Spinal cord (tissue), 10 donors: Measurements from ENCODE around the gene ASXL1. TPM values are rescaled to one million over a fixed set of nuclear protein-coding genes. Genes with fewer than 3 reads are reported as not detected.
A peak's percentile ranks its signal among the peaks of the same experiment; 100 is the strongest.

ENCODE experiments used
- DNase-seq, 6 donors: peaks; one replicate each; pipeline versions ENCODE4 v3.0.0 to v3.0.0-alpha.2; 2013 to 2015; ENCODE audit warnings: low spot score in 6 of 6, low read depth in 4 of 6
- H3K27ac ChIP-seq: one replicate; pipeline ENCODE4 v1.5.1; 2013; ENCODE audit warnings: low read depth, low read length, control low read depth
- H3K27me3 ChIP-seq: one replicate; pipeline ENCODE4 v1.6.1; 2013; ENCODE audit warnings: low read length; ENCODE audit not compliant: control insufficient read depth, insufficient read depth
- H3K36me3 ChIP-seq: one replicate; pipeline ENCODE4 v1.6.1; 2013; ENCODE audit warnings: low read length; ENCODE audit not compliant: control insufficient read depth, insufficient read depth
- H3K4me1 ChIP-seq: one replicate; pipeline ENCODE4 v1.6.1; 2013; ENCODE audit warnings: low read length; ENCODE audit not compliant: control insufficient read depth, insufficient read depth
- H3K4me3 ChIP-seq: one replicate; pipeline ENCODE4 v1.5.1; 2013; ENCODE audit warnings: low read depth, low read length, control low read depth
- H3K9me3 ChIP-seq: one replicate; pipeline ENCODE4 v1.6.1; 2013; ENCODE audit warnings: low read length; ENCODE audit not compliant: control insufficient read depth, insufficient read depth
- WGBS: methylation state at CpG from one replicate; pipeline ENCODE4 v1.1.5; 2013; ENCODE audit warnings: missing lambda C conversion rate; ENCODE audit not compliant: insufficient coverage; 5-methylcytosine and 5-hydroxymethylcytosine counted together
- polyA plus RNA-seq, 2 donors: library from polyadenylated mRNA; unstranded; fragments of 120-200 nt; gene quantifications; one replicate each; pipeline ENCODE4 v1.2.1, GENCODE V29; 2013; ENCODE audit not compliant: insufficient read length in 2 of 2
- total RNA-seq, 2 donors: library from RNA; depleted of rRNA in 1 of 2; stranded (reverse); fragments of 120-200 nt in 1 of 2; fragments of >200 nt in 1 of 2; gene quantifications; one replicate each; pipeline versions ENCODE4 v1.2.3 to v1.2.4, GENCODE V29; 2013 to 2014
- donor health status: healthy.

The ASXL1 gene
- total and polyA plus RNA-seq, 4 donors, result 48.7 to 58.3 (median 53.4) TPM

- 75% methylated on average over 12 of the region's 12 CpGs for WGBS
- no peak for DNase-seq
- no peaks in the 10 kb centered on the region for H3K9me3 ChIP-seq
- peak overlapping the region; percentile 40 for H3K27ac ChIP-seq
- peaks cover 99% of the 10 kb centered on the region for H3K4me1 ChIP-seq
- H3K36me3 ChIP-seq, result peaks cover 85% of the 10 kb centered on the region
- no peaks in the 10 kb centered on the region for H3K27me3 ChIP-seq
- no peak overlapping the region for H3K4me3 ChIP-seq
Measured at GRCh38 chr20:32467506-32468312, 109.6 kb downstream of the ASXL1 start.

- no peak for DNase-seq
- Histone ChIP-seq H3K4me3 (no peak overlapping the region), H3K9me3 (no peaks in the 10 kb centered on the region), H3K36me3 (peaks cover 86% of the 10 kb centered on the region), H3K4me1 (peaks cover 99% of the 10 kb centered on the region), H3K27ac (no peak overlapping the region), H3K27me3 (no peaks in the 10 kb centered on the region)
- WGBS, result 88% methylated on average over 6 of the region's 6 CpGs
Measured at GRCh38 chr20:32468313-32468640, 110.1 kb downstream of the ASXL1 start.

GRCh38 chr20:32468860-32469259, 110.7 kb downstream of the ASXL1 start:
- 80% methylated on average over 5 of the region's 7 CpGs for WGBS
- Histone ChIP-seq H3K27me3 (no peaks in the 10 kb centered on the region), H3K4me1 (peaks cover 99% of the 10 kb centered on the region), H3K9me3 (no peaks in the 10 kb centered on the region), H3K36me3 (peaks cover 87% of the 10 kb centered on the region), H3K4me3 (no peak overlapping the region), H3K27ac (peak overlapping the region; percentile 16)
- DNase-seq, result no peak

- H3K36me3 ChIP-seq, result peaks cover 91% of the 10 kb centered on the region
- H3K27ac ChIP-seq, result peak overlapping the region; percentile 61
- H3K4me1 ChIP-seq, result peaks cover 99% of the 10 kb centered on the region
- no peaks in the 10 kb centered on the region for H3K27me3 ChIP-seq
- H3K4me3 ChIP-seq, result no peak overlapping the region
- no peaks in the 10 kb centered on the region for H3K9me3 ChIP-seq
- 61% methylated on average over 24 of the region's 27 CpGs for WGBS
- peak in 1 of 6 donors; percentile 48 for DNase-seq
Measured at GRCh38 chr20:32470025-32470861, 112.1 kb downstream of the ASXL1 start.

GRCh38 chr20:32470940-32471339, 112.8 kb downstream of the ASXL1 start:
- H3K4me1 ChIP-seq, result peaks cover 99% of the 10 kb centered on the region

GRCh38 chr20:32472581-32473207, 114.6 kb downstream of the ASXL1 start:
- no peaks in the 10 kb centered on the region for H3K27me3 ChIP-seq
- peaks cover 99% of the 10 kb centered on the region for H3K4me1 ChIP-seq
- no peaks in the 10 kb centered on the region for H3K9me3 ChIP-seq
- H3K4me3 ChIP-seq, result no peak overlapping the region
- DNase-seq, result no peak
- H3K36me3 ChIP-seq, result peaks cover 73% of the 10 kb centered on the region
- WGBS, result 88% methylated on average over 5 of the region's 6 CpGs
- H3K27ac ChIP-seq, result peak overlapping the region; percentile 92

More at GRCh38 chr20:32470940-32471339, 112.8 kb downstream of the ASXL1 start:
- peak overlapping the region; percentile 61 for H3K27ac ChIP-seq
- 76% methylated on average over 8 of the region's 9 CpGs for WGBS
- no peak overlapping the region for H3K4me3 ChIP-seq
- no peak for DNase-seq
- no peaks in the 10 kb centered on the region for H3K27me3 ChIP-seq
- H3K36me3 ChIP-seq, result peaks cover 88% of the 10 kb centered on the region
- H3K9me3 ChIP-seq, result no peaks in the 10 kb centered on the region

GRCh38 chr20:32473231-32474008, 115.3 kb downstream of the ASXL1 start:
- Histone ChIP-seq H3K27me3 (no peaks in the 10 kb centered on the region), H3K4me1 (peaks cover 96% of the 10 kb centered on the region), H3K36me3 (peaks cover 68% of the 10 kb centered on the region), H3K9me3 (no peaks in the 10 kb centered on the region), H3K4me3 (peak overlapping the region; percentile 36), H3K27ac (peak overlapping the region; percentile 92)
- WGBS, result 27% methylated on average over 26 of the region's 29 CpGs
- DNase-seq, result no peak

- DNase-seq, result no peak
- no peaks in the 10 kb centered on the region for H3K9me3 ChIP-seq
- H3K27ac ChIP-seq, result peak overlapping the region; percentile 92
- H3K4me1 ChIP-seq, result peaks cover 97% of the 10 kb centered on the region
- peaks cover 64% of the 10 kb centered on the region for H3K36me3 ChIP-seq
- H3K4me3 ChIP-seq, result peak overlapping the region; percentile 36
- WGBS, result 59% methylated on average over 18 of the region's 18 CpGs
- no peaks in the 10 kb centered on the region for H3K27me3 ChIP-seq
Measured at GRCh38 chr20:32474009-32474716, 116.0 kb downstream of the ASXL1 start.

- Histone ChIP-seq H3K4me3 (peak overlapping the region; percentile 36), H3K36me3 (peaks cover 62% of the 10 kb centered on the region), H3K27me3 (no peaks in the 10 kb centered on the region), H3K4me1 (peaks cover 96% of the 10 kb centered on the region), H3K27ac (peak overlapping the region; percentile 92), H3K9me3 (no peaks in the 10 kb centered on the region)
- WGBS, result 21% methylated on average over 8 of the region's 8 CpGs
- no peak for DNase-seq
Measured at GRCh38 chr20:32474717-32474966, 116.5 kb downstream of the ASXL1 start.
